DMS153 treated with DMSO at 0.1 percent for 48 hours (cell line): ENCODE results near the gene ZNF630.
A peak's percentile ranks its signal among the peaks of the same experiment; 100 is the strongest.
"Not testable (repeated sequence)": the region's sequence is repeated elsewhere in the genome, so short reads cannot be mapped to it uniquely, and the experiment has no call there.

Experiments
- DNase-seq: peaks from one replicate; lab custom pipeline; 2025; ENCODE audit not compliant: unreplicated experiment; lab: John Stamatoyannopoulos, UW

ZNF630 gene

GRCh38 chrX:48030237-48030636 is 41.2 kb downstream of the ZNF630 start:
- no peak for DNase-seq

GRCh38 chrX:48028091-48028490 is 43.3 kb downstream of the ZNF630 start:
- no peak for DNase-seq

- DNase-seq, result not testable (repeated sequence)
Measured at GRCh38 chrX:48027545-48027944, 43.9 kb downstream of the ZNF630 start.

GRCh38 chrX:48025561-48025960 is 45.9 kb downstream of the ZNF630 start:
- peak; percentile 4 for DNase-seq

- DNase-seq, result no peak
Measured at GRCh38 chrX:48022738-48023137, 48.7 kb downstream of the ZNF630 start.

- no peak for DNase-seq
Measured at GRCh38 chrX:48022100-48022499, 49.3 kb downstream of the ZNF630 start.

GRCh38 chrX:48021026-48021900 is 50.2 kb downstream of the ZNF630 start:
- DNase-seq, result peak; percentile 33

- not testable (repeated sequence) for DNase-seq
Measured at GRCh38 chrX:48020472-48020871, 51.0 kb downstream of the ZNF630 start.

- not testable (repeated sequence) for DNase-seq
Measured at GRCh38 chrX:48019892-48020291, 51.5 kb downstream of the ZNF630 start.

- not testable (repeated sequence) for DNase-seq
Measured at GRCh38 chrX:48016583-48017310, 54.7 kb downstream of the ZNF630 start.

- not testable (repeated sequence) for DNase-seq
Measured at GRCh38 chrX:48009445-48009960, 61.9 kb downstream of the ZNF630 start.
